Cortex of kidney (tissue), 1 donor: ENCODE data around the gene SLC37A3.
"Not testable (repeated sequence)": the region's sequence is repeated elsewhere in the genome, so short reads cannot be mapped to it uniquely, and the experiment has no call there.

ENCODE experiments used
- DNase-seq: peaks from one replicate; lab custom pipeline; 2025; lab: John Stamatoyannopoulos, UW

The SLC37A3 gene

GRCh38 chr7:140397784-140398750 lies at the start of gene SLC37A3:
TSS of gene SLC37A3 (minus strand) at chr7:140398530. CDS start at chr7:140382526, 16,004 bp downstream.
- DNase-seq = peak; percentile 16

- no peak for DNase-seq
These were observed 49.5 kb upstream of the SLC37A3 start for GRCh38 chr7:140447841-140448240.

GRCh38 chr7:140446467-140446866 lies 48.1 kb upstream of the SLC37A3 start:
- DNase-seq = no peak

GRCh38 chr7:140441519-140441918 lies 43.2 kb upstream of the SLC37A3 start:
- DNase-seq = no peak

- no peak for DNase-seq
These were observed 42.3 kb upstream of the SLC37A3 start for GRCh38 chr7:140440593-140440992.

GRCh38 chr7:140439359-140439758 lies 41.0 kb upstream of the SLC37A3 start:
- DNase-seq = no peak

- DNase-seq = no peak
These were observed 37.0 kb upstream of the SLC37A3 start for GRCh38 chr7:140435252-140435895.

- DNase-seq = no peak
These were observed 35.1 kb upstream of the SLC37A3 start for GRCh38 chr7:140433396-140433795.

- DNase-seq = no peak
These were observed 27.8 kb upstream of the SLC37A3 start for GRCh38 chr7:140426130-140426529.

- no peak for DNase-seq
These were observed 27.4 kb upstream of the SLC37A3 start for GRCh38 chr7:140425718-140426117.

- DNase-seq = no peak
These were observed 25.2 kb upstream of the SLC37A3 start for GRCh38 chr7:140423501-140423900.

GRCh38 chr7:140421521-140421920 lies 23.2 kb upstream of the SLC37A3 start:
- DNase-seq = no peak

- DNase-seq = no peak
These were observed 20.3 kb upstream of the SLC37A3 start for GRCh38 chr7:140418653-140419052.

GRCh38 chr7:140418156-140418472 lies 19.8 kb upstream of the SLC37A3 start:
- DNase-seq = not testable (repeated sequence)

GRCh38 chr7:140417456-140418155 lies 19.3 kb upstream of the SLC37A3 start:
- DNase-seq = no peak

- DNase-seq = no peak
These were observed 18.2 kb upstream of the SLC37A3 start for GRCh38 chr7:140416560-140416959.

- DNase-seq = not testable (repeated sequence)
These were observed 17.5 kb upstream of the SLC37A3 start for GRCh38 chr7:140415816-140416215.

- DNase-seq = no peak
These were observed 17.0 kb upstream of the SLC37A3 start for GRCh38 chr7:140415361-140415760.

- no peak for DNase-seq
These were observed 6.3 kb upstream of the SLC37A3 start for GRCh38 chr7:140404565-140405065.

- DNase-seq = peak; percentile 9
These were observed 5.7 kb upstream of the SLC37A3 start, which contains the start of gene RAB19 for GRCh38 chr7:140403878-140404564. TSS of gene RAB19 (plus strand) at chr7:140404058. CDS start at chr7:140407647, 3,589 bp downstream.

- DNase-seq = no peak
These were observed 4.0 kb upstream of the SLC37A3 start for GRCh38 chr7:140402178-140402835.
